NCI-H345 (cell line): Measurements from ENCODE around the gene SARS2.
"Not testable (repeated sequence)": the region's sequence is repeated elsewhere in the genome, so short reads cannot be mapped to it uniquely, and the experiment has no call there.

ENCODE experiments used
- DNase-seq: peaks from one replicate; lab custom pipeline; 2025; lab: John Stamatoyannopoulos, UW

Gene SARS2, protein sequence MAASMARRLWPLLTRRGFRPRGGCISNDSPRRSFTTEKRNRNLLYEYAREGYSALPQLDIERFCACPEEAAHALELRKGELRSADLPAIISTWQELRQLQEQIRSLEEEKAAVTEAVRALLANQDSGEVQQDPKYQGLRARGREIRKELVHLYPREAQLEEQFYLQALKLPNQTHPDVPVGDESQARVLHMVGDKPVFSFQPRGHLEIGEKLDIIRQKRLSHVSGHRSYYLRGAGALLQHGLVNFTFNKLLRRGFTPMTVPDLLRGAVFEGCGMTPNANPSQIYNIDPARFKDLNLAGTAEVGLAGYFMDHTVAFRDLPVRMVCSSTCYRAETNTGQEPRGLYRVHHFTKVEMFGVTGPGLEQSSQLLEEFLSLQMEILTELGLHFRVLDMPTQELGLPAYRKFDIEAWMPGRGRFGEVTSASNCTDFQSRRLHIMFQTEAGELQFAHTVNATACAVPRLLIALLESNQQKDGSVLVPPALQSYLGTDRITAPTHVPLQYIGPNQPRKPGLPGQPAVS

DNA sequence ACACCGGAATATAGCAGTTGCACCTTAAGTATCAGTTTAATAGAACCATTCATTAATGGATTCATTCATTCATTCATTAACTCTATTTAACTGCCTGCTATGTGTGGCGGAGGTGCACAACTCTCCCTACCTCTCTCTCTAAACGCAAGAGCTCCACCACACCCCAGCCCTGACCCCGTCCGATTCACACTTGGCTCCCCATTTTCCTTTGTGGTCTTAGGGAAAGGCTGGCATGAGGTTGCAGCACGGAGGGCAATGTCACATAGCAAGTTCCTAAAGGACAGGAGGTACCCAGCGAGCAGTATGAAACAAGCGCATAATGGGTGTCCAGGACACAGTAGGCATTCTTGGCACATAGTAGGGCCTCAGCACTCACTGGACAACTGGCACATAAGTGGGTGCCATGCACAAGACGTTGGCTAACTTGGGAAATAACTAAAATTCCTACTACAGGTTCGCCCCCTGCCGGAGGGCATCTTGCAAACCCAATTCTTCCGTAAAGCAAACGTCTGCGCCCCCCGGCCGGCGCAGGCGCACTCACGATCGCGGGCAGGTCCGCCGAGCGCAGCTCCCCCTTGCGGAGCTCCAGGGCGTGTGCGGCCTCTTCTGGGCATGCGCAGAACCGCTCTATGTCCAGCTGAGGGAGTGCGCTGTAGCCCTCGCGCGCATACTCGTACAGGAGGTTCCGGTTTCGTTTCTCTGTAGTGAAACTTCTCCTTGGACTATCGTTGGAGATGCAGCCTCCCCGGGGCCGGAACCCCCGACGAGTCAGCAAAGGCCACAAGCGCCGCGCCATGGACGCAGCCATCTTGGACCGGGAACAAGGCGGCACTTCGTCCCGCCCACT, at the start of gene SARS2:
TSS of gene SARS2 (minus strand) at position 835 of the 847 bp plus-strand sequence. CDS start at position 808, 27 bp downstream.
- peak; percentile 99 for DNase-seq

DNA sequence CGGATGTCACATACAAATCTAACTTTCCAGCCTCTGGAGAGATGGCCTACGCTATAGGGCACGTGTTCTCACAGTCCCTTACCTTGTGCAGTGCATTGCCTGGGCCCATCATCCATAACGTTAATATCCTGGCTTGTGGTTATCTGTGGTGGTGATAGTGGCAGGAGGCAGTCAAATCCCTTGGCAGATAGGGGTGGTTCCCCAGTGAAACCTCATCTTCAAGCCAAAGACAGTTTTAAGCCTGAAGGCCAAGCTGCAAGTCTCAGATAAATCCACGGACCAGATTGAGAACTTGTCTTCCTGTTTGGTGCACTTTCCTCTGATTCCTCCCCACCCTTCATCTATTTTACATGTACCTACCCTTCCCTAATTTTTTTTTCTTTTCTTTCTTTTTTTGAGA, 49.2 kb upstream of the SARS2 start:
- no peak for DNase-seq

DNA sequence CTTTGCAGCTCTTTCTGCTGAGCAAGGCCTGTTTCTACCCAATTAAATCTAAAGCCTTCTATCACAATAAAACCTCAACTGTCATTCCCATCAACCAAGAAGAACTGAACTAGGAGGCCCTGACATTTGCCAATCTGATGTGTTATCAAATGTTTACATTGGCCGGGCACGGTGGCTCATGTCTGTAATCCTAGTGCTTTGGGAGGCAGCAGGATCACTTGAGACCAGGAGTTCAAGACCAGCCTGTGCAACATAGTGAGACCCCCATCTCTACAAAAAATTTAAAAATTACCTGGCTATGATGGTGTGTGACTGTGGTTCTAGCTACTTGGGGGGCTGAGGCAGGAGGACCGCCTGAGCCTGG, 47.7 kb upstream of the SARS2 start:
- DNase-seq = no peak

DNA sequence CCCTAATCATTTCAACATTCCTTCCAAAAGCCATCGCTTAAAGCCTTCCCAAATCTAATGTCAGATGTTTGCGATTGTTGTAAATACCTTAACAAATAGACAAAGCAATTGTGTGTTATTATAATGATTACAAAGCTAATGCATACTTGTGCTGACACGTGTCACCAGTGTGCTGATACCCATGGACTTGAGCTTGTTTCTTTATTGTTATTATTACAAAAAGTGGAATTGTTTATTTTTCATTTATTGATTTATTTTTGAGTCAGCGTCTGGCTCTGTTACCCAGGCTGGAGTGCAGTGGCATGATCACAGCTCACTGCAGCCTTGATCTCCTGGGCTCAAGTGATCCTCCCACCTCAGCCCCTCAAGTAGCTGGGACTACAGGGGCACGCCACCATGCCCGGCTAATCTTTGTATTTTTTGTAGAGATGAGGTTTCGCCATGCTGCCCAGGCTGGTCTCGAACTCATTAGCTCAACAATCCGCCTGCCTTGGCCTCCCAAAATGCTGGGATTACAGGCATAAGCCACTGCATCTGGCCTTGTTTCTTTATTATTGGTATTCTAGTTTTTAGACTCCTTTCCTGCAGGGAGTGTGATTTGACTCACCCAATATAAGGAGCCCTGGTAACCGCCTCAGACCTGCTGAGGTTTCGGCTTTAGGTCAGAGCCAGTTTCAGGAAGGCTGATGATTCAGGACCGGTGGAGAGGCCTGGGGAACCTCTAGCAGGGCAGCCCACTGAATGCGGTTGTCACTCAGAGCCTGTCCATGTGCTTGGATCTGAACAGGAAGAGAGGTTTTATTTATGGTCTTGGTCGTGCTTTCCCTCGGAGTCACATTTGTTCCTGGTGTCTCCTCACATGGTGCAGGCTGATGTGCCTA, 47.1 kb upstream of the SARS2 start:
- no peak for DNase-seq

DNA sequence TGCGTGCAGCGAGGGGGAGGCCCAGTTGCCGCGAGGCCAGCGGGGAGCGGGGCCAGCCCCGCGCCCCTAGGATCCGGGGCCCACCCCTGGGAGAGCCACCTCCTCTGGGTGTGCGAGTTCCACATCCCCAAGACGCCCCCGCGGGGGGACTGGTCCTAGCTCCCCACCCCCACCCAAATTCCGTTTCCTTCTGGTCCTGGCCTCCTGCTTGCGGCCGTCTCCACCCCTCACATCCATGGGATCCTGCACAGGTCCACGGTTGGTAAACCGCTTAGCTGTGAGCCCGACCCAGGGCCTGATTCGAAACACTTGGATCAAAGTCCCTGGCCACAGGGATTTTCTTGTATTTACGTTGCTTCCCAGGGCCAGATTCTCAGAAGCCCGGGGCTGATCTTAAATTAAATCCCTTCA, 45.3 kb upstream of the SARS2 start:
- no peak for DNase-seq

DNA sequence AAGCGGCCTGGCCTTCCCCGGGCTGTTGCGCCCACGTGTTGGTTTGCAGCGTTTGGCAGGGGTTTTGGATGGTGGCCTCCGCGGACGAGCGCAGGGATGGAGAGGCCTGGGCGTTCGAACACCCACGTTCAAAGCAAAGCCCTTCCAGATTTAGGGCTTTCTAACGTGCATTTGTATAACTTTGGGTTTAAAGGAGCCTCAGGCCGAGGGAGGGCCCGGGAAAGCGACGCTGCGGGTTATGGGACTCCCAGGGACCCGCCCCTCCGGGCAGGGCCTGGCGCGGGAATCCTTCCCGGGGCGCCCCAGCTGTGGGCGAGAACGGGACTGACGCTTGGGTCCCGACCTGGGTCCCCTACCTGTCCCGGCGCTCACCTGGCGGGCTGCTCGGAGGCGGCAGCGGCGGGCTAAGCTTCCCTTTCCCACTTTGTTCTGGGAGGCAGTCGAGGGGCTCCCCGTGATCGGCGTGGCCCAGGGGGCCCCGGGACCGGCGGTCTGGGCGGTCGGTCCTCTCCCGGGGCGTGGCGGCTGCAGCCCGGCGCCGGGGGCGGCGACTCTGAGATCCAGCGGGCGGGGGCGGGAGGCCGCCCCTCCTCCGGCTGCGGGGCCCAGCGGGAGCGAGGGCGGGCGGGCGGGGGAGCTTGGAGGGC, 44.8 kb upstream of the SARS2 start, which contains the start of gene FBXO17:
TSS of gene FBXO17 (minus strand) at position 529 of the 647 bp plus-strand sequence. CDS start 25,423 bp downstream, outside the sequence.
- no peak for DNase-seq

DNA sequence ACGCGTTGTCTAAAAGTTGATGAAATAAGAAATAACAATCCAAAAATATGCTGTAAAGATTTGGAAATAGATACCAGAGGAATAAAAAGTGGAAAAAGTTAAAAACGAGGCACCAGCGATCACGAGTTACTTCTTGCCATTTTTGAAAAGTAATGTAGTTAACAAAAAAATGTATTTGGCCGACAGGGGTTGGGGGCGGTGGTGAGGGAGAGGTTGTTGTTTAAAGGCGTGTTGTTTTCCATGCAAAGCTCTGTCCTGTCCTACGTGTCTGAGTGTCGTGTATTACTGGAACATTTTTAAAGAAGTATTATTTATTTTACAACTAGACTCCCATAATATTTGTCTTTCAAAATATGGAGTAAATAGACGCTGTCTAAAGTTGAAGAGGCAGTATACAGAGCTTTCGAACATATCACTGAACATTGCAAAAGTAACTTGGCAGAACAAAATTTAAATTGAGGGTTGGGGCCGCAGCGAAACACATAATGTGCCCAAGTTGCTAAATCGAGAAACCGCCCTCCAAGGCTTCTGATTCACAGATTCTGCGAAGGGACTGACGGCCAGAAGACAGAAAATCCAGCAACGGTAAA, 44.2 kb upstream of the SARS2 start:
- no peak for DNase-seq

DNA sequence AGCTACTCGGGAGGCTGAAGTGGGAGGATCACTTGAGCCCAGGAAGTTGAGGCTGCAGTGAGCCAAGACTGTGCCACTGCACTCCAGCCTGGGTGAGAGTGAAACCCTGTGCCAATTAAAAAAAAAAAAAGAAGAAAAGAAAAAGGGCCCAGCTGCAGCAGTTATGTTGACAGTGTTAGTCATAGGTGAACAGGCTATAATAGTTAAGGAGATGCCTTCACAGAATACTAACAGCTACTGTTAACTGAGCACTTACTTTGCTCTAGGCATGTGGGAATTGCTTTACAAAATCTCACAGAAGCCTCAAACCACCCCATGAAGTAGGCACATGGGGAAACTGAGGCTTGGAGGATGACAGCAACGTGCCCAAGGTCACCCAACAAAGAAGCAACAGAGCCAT, 41.1 kb upstream of the SARS2 start:
- no peak for DNase-seq

DNA sequence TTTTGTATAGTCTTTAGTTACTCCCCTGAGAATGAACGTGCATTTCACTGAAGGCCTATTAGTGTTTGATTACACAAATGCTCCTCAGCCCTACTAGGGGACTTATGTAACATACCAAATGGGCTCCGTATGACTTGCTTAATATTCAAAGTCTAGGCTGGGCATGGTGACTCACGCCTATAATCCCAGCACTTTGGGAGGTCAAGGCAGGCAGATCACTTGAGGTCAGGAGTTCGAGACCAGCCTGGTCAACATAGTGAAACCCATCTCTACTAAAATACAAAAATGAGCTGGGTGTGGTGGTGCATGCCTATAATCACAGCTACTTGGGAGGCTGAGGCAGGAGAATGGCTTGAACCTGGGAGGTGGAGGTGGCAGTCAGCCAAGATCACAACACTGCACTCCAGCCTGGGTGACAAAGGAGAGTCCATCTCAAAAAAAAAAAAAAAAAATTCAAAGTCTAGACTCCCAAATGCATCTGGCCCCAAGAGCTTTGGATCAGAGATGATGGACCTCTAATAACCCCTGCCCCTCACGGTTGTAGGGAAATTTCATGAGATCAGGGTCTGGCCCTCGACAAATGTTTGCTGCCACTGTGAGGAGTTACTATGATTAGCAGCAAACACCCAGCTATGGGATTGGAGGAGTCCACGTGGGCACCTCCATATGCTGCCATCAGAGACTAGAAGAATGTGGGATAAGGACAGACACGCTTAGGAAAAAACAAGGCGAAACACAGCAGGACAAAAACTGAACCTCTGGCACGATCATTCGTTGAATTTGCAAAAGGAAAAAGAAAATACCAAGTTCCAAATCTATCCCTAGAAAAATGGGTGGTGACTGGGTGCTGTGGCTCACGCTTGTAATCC, 40.3 kb upstream of the SARS2 start:
- no peak for DNase-seq

DNA sequence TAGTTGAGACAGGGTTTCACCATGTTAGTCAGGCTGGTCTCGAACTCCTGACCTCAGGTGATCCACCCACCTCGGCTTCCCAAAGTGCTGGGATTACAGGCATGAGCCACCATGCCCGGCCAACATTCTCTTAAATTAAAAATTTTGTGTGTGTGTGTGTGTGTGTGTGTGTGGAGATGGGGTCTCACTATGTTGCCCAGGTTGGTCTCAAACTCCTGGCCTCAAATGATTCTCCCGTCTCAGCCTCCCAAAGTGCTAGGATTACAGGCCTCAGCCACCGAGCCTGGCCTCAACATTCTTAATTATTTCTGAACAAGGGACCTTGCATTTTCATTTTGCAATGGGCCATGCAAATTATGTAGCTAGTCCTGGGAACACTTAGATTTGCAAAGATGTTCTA, 35.6 kb upstream of the SARS2 start:
- DNase-seq = not testable (repeated sequence)

DNA sequence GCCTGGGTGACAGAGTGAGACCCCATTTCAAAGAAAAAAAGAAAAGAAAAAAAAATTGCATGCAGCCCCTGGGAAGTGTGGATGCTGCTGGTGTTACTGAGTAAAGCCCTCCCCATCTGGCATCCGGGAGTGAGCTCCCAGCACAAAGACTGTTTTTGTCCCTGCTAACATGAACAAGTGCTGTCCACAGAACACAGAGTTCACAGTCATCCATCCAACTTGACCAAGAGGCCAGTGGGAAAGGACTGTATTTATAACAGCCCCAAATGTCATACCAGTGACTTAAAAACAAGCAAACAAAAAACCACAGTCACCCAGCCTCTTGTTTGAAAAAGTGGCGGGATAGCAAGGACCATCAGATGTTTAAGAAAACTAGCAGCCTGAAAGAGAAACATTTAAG, 34.2 kb upstream of the SARS2 start:
- no peak for DNase-seq

DNA sequence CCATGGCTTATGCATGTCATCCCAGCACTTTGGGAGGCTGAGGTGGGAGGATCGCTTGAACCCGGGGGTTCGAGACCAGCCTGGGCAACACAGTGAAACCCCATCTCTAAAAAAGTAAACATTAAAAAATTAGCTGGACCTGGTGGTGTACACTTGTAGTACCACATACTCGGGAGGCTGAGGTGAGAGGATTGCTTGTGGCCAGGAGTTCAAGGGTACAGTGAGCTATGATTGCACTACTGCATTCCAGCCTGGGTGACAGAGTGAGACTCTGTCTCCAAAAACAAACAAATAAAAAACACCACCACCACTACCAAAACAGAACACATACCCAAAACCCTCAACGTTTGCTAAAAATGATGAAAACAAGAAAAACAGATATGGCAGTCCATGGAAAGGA, 29.1 kb upstream of the SARS2 start:
- no peak for DNase-seq

DNA sequence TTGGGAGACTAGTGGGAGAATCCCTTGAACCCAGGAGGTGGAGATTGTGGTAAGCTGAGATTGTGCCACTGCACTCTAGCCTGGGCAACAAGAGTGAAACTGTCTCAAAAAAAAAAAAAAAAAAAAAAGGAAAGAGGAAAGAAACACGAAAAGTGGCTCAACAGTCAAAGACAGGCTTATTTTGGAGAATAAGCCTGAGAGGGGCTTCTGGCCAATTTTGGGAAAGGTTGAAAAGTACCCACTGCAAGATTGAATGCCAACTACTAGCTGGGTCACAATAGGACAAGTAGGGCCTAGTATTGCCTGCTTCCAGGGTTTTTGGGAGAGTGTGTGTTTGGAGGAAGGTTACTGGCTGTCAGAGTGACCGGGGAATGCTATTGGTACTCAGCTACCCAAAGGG, 27.7 kb upstream of the SARS2 start:
- no peak for DNase-seq

DNA sequence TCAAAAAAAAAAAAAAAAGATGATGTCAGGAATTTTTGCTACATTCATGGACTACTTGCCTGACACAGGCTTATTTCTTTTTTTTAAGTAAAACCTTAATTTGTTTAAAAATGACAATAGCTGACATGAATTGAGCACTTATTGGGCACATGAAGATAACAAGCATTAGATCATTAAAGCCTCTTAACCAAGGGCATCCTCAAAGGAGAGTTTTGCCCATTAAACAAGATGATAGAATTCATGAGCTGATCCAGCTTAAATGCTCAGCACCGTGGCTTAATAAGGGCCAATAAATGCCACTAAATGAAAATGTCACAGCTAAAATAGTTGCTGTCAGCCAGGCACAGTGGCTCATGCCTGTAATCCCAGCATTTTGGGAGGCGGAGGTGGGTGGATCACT, 25.7 kb upstream of the SARS2 start:
- DNase-seq = no peak

DNA sequence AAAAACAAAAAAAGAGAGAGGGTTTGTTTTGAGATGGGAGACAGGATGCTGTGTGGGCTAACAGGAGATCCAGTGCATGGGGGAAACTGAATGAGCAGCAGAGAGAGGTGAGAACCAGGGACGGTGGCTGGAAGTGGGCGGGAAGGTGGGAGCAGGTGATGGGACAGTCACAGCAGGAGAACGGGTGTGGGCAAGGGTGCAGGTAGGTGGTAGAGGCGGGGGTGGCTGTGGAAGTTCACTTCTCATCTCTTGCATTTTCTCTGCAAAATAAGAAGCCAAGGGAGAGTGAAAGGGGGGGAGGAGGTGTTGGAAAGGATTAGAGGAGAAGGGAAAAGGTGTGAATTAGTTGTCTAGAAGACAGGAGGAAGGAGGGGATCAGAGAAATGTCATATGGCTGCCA, 23.1 kb upstream of the SARS2 start:
- DNase-seq = no peak

DNA sequence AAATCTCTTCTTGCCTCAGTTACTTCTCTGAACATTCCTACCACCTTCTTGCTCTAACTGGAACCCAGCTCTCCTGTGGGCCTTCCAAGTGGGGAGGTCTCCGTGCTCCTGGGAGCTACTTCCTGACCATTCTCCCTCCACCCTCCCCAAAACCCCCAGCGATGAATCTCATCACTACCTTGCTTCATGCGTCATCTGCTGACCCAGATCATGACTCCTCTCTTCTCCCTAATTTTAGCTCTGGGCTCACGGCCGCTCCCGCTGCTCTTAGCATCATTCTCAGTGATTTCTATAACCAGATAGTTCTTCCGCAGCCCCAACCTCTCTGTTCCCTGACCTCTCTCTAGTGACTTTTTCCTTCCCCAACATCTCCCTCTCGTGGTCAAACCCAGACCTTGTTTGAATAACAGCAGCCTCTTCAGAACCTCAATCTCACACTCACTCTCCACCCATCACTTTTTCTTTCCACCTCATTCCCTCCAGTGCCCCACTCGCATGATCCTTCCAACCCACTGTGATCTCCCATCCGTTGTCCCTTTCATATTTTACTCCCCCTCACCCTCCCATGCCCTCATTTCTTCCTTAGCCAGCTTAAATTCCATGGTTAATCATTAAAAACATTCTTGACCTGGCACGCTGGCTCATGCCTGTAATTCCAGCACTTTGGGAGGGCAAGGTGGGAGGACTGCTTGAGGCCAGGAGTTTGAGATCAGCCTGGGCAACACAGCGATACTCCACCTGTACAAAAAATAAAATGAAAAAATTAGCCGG, 22.0 kb upstream of the SARS2 start:
- DNase-seq = peak; percentile 83

DNA sequence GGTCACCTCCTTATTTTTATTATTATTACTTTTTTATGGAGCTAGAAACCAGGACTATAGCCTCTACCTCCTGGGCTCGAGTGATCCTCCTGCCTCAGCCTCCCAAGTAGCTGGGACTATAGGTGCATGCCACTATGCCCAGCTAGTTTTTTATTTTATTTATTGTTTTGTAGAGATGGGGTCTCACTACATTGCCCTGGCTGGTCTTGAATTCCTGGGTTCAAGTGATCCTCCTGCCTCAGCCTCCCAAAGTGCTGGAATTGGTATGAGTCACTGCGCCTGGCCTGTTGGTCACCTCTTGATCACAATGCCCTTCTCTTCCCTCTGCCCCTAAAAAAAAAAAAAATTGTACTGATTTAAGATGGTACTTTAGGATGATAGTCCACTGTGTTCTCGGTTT, 20.6 kb upstream of the SARS2 start:
- DNase-seq = no peak

DNA sequence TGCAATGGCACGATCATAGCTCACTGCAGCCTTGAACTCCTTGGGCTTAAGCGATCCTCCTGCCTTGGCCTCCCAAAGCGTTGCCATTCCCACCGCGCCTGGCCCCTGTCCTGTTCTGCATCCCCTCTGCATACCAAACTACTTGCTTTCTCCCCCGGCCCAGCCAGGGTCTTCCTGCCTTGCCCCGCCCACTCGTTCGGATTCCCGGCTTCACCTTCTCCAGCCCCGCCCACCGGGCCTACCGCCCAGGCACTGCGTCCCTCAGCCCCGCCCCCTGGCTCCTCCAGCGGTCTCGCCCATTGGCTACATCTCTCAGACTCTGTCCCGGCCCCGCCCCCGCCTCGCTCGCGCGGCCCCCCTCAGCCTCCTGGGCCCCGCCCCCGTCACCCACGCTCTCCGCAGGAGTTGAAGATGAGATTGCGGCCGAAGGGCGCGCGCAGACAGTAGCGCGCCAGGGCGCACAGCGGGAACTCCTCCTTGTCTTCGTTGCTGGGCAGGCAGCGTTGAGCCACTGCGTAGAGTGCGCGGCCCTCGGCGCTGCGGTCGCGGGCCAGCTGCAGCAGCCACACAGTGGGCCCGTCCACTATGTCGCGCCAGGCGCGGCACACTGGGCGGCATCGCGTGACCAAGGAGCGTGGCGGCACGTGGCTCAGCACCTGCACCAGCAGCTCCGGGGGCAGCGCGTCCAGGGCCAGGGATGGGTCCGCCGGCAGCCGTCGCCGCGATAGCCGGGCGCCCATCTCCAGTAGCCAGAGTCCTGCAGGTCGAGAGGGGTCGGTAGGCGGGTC, 19.2 kb upstream of the SARS2 start:
- DNase-seq = peak; percentile 99
